K562 (cell line): ENCODE data around the gene PRELID3B. TPM values are rescaled to one million over a fixed set of nuclear protein-coding genes. Genes with fewer than 3 reads are reported as not detected.
A peak's percentile ranks its signal among the peaks of the same experiment; 100 is the strongest.

ENCODE experiments used
- CBFB ChIP-seq: sonication (generic); formaldehyde crosslinking; IDR thresholded peaks from 2 replicates; pipeline ENCODE4 v1.4.0; 2020; ENCODE audit warnings: mild to moderate bottlenecking, missing genetic modification reagents
- CHD1 ChIP-seq: fragments of 200-600 bp; sonication (generic); IDR thresholded peaks from one replicate; pipeline ENCODE4 v1.6.1; 2012; ENCODE audit warnings: mild to moderate bottlenecking, moderate library complexity, low read length, inconsistent platforms
- CREBBP ChIP-seq: IDR thresholded peaks from one replicate; pipeline ENCODE4 v1.6.1; 2012; ENCODE audit warnings: low read depth, mild to moderate bottlenecking, control low read depth, inconsistent platforms, low read length
- EGR1 ChIP-seq: fragments of 450-650 bp; conservative IDR thresholded peaks from 2 replicates; pipeline ENCODE4 v1.6.1; 2017; ENCODE audit warnings: mild to moderate bottlenecking
- FOS ChIP-seq: IDR thresholded peaks from 3 replicates; pipeline ENCODE4 v1.6.1; 2011; ENCODE audit not compliant: insufficient read length; ENCODE audit errors: extremely low read depth
- GTF2B ChIP-seq: IDR thresholded peaks from 2 replicates; pipeline ENCODE4 v1.6.1; 2011; ENCODE audit not compliant: insufficient read length; ENCODE audit errors: extremely low read depth
- HNRNPK ChIP-seq: fragments of 200-400 bp; formaldehyde crosslinking; IDR thresholded peaks from one replicate; pipeline ENCODE4 v1.6.1; 2018; ENCODE audit warnings: mild to moderate bottlenecking, low read depth, low read length; ENCODE audit not compliant: poor library complexity, severe bottlenecking
- ILK ChIP-seq: fragments of 450-650 bp; IDR thresholded peaks from 2 replicates; pipeline ENCODE4 v1.6.1; 2016; ENCODE audit warnings: missing genetic modification characterization, low read depth, mild to moderate bottlenecking, missing compliant biosample characterization, moderate library complexity, borderline replicate concordance
- JUNB ChIP-seq: fragments of 450-650 bp; formaldehyde crosslinking; conservative IDR thresholded peaks from 2 replicates; pipeline ENCODE4 v1.4.0; 2020; ENCODE audit warnings: mild to moderate bottlenecking
- NCOA1 ChIP-seq: fragments of 450-650 bp; IDR thresholded peaks from 2 replicates; pipeline ENCODE4 v1.6.1; 2016; ENCODE audit warnings: low read depth
- NR2C2 ChIP-seq, 2 experiments: fragments of 200-800 bp in 1 of 2; sonication (Bioruptor generic) in 1 of 2; sonication (generic) in 1 of 2; formaldehyde crosslinking in 1 of 2; IDR thresholded peaks; 2 replicates each; pipeline versions ENCODE4 v1.6.1 to v1.8.0; 2016 to 2022; ENCODE audit warnings: mild to moderate bottlenecking in 1 of 2, missing compliant biosample characterization in 1 of 2, missing genetic modification characterization in 1 of 2, missing genetic modification reagents in 1 of 2
- NRF1 ChIP-seq, 2 experiments: fragments of 450-650 bp; IDR thresholded peaks in 1 of 2; conservative IDR thresholded peaks in 1 of 2; 2 replicates each; pipeline ENCODE4 v1.6.1; 2014; ENCODE audit warnings: mild to moderate bottlenecking in 2 of 2
- POLR2G ChIP-seq: fragments of 200-400 bp; formaldehyde crosslinking; IDR thresholded peaks from 2 replicates; pipeline ENCODE4 v1.6.1; 2017; ENCODE audit warnings: low read depth, mild to moderate bottlenecking, antibody characterized with exemption, low read length, moderate library complexity
- SAP30 ChIP-seq: fragments of 200-600 bp; sonication (generic); IDR thresholded peaks from 2 replicates; pipeline ENCODE4 v1.6.1; 2012; ENCODE audit warnings: borderline replicate concordance, low read depth, mild to moderate bottlenecking, moderate library complexity, low read length, control low read depth, inconsistent platforms; ENCODE audit not compliant: insufficient read depth, poor library complexity, severe bottlenecking
- SETDB1 ChIP-seq: IDR thresholded peaks from one replicate; pipeline ENCODE4 v1.6.1; 2012; ENCODE audit warnings: low read length, control low read depth, inconsistent platforms
- TRIM24 ChIP-seq, 2 experiments: fragments of 450-650 bp; IDR thresholded peaks; 2 replicates each; pipeline ENCODE4 v1.6.1; 2016
- ZBTB33 ChIP-seq: sonication (generic); formaldehyde crosslinking; IDR thresholded peaks from 2 replicates; pipeline ENCODE4 v1.8.1; 2023; ENCODE audit warnings: mild to moderate bottlenecking, missing genetic modification reagents
- ZBTB7A ChIP-seq: IDR thresholded peaks from 2 replicates; pipeline ENCODE4 v1.6.1; 2011; ENCODE audit warnings: low read depth, mild to moderate bottlenecking, low read length, moderate library complexity, borderline replicate concordance; ENCODE audit not compliant: control insufficient read depth
- ZBTB9 ChIP-seq: fragments of 450-650 bp; formaldehyde crosslinking; IDR thresholded peaks from 2 replicates; pipeline ENCODE4 v1.4.0; 2020; ENCODE audit warnings: mild to moderate bottlenecking, moderate library complexity
- ZKSCAN8 ChIP-seq: fragments of 200-800 bp; sonication (Bioruptor generic); IDR thresholded peaks from 2 replicates; pipeline ENCODE4 v1.6.1; 2016; ENCODE audit warnings: missing genetic modification characterization, missing compliant biosample characterization
- ZNF41 ChIP-seq: fragments of 250-450 bp; sonication (Bioruptor Pico); conservative IDR thresholded peaks from 2 replicates; pipeline ENCODE4 v1.4.0; 2020; ENCODE audit warnings: mild to moderate bottlenecking
- ZNF75A ChIP-seq: fragments of 450-650 bp; formaldehyde crosslinking; IDR thresholded peaks from 2 replicates; pipeline ENCODE4 v1.4.0; 2020; ENCODE audit warnings: mild to moderate bottlenecking
- polyA plus RNA-seq, 8 experiments: library from polyadenylated mRNA; depleted of rRNA in 4 of 8; stranded (reverse) in 5 of 8; unstranded in 3 of 8; fragments of >200 nt; fragmentation: Nextera tagmentation in 2 of 8; fragmentation: Illumina TruSeq in 1 of 8; extraction: Ambion mirVana in 2 of 8; extraction: Trizol in 1 of 8; gene quantifications; 2 replicates each; pipeline versions ENCODE4 v1.2.1 to v1.2.3, GENCODE V29; 2011 to 2014; ENCODE audit warnings: inconsistent platforms in 1 of 8, missing spikeins in 1 of 8
- total RNA-seq, 7 experiments: library from RNA; depleted of rRNA in 6 of 7; stranded (reverse); fragments of >200 nt in 6 of 7; fragmentation: Illumina TruSeq in 2 of 7; extraction: Trizol in 2 of 7; gene quantifications; 2 replicates each; pipeline versions ENCODE4 v1.2.1 to v1.2.3, GENCODE V29; 2011 to 2021; ENCODE audit warnings: low replicate concordance in 1 of 7
- TF ChIP-seq, protein P1 (sequence below): sonication (generic); formaldehyde crosslinking; IDR thresholded peaks from 2 replicates; pipeline ENCODE4 v1.4.0; 2020; ENCODE audit warnings: mild to moderate bottlenecking, missing genetic modification reagents

Gene PRELID3B
- total and polyA plus RNA-seq, 9 of the 15 experiments (the other 6 are each of a cell fraction or from before 2014, with no cell fraction given): 77.0 to 186 (median 101) TPM

DNA sequence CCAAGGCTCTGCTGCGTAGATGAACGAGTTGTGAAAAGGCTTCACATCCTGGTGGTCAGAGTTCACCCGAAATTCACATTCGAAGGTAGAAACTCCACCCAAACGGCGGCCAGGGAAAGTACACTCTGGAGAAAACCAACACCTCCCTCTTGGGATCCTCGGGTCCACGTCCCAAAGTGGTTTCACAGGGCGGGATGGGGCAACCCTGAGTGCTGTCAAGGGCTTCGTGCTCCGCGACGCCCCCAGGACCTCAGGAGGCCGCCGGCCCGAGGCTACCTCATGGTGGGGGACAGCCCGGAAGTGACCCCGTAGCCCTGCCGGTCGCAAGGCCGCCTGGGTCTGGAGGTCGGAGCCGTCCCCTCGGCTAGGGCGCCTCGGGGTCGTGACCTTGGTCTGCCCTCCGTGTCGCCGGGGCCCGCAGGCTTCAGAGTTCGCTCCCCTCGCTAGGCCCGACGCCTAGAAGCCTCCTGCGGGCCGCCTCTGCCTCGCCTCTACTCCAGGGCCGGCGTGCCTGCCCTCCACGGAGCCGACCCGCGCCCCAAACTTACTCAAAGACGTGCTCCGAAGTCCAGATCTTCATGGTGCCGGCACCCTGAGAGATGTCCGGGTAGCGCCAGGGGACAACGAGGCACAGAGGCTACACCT lies at the start of gene PRELID3B (continued):
- TF ChIP-seq ZBTB33 (CRISPR knock-in tag): peak; percentile 74
- no peak for TF ChIP-seq ILK
- TF ChIP-seq POLR2G: peak; percentile 76
- TF ChIP-seq SETDB1: no peak
- peak; percentile 74 for TF ChIP-seq ZBTB7A
- peak; percentile 72 to 89; a peak in 3 of 4 replicates for TF ChIP-seq TRIM24 (IDR thresholded peaks at IDR 0.05)
- TF ChIP-seq NRF1 (conservative IDR thresholded peaks at IDR 0.05 in 1 of 2, IDR thresholded peaks at IDR 0.05 in 1 of 2): no peak
- no peak for TF ChIP-seq NR2C2 (CRISPR knock-in tag; IDR thresholded peaks at IDR 0.05)
- peak; percentile 93 for TF ChIP-seq NR2C2 (tag; IDR thresholded peaks at IDR 0.05)
- TF ChIP-seq ZBTB9: no peak
- no peak for TF ChIP-seq FOS
- no peak for TF ChIP-seq CREBBP
- no peak for TF ChIP-seq CHD1
- no peak for TF ChIP-seq ZKSCAN8 (CRISPR knock-in tag)
- no peak for TF ChIP-seq GTF2B
- TF ChIP-seq, protein P1, sequence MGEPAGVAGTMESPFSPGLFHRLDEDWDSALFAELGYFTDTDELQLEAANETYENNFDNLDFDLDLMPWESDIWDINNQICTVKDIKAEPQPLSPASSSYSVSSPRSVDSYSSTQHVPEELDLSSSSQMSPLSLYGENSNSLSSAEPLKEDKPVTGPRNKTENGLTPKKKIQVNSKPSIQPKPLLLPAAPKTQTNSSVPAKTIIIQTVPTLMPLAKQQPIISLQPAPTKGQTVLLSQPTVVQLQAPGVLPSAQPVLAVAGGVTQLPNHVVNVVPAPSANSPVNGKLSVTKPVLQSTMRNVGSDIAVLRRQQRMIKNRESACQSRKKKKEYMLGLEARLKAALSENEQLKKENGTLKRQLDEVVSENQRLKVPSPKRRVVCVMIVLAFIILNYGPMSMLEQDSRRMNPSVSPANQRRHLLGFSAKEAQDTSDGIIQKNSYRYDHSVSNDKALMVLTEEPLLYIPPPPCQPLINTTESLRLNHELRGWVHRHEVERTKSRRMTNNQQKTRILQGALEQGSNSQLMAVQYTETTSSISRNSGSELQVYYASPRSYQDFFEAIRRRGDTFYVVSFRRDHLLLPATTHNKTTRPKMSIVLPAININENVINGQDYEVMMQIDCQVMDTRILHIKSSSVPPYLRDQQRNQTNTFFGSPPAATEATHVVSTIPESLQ (CRISPR knock-in tag): peak; percentile 93; the same call in 1 of the 2 replicates
- no peak for TF ChIP-seq CBFB (CRISPR knock-in tag)
- TF ChIP-seq JUNB (CRISPR knock-in tag): no peak
- no peak for TF ChIP-seq NCOA1
- no peak for TF ChIP-seq SAP30
- TF ChIP-seq ZNF75A: no peak
- no peak; the same call in 1 of the 2 replicates for TF ChIP-seq EGR1
- TF ChIP-seq ZNF41 (CRISPR knock-in tag): no peak
- no peak for TF ChIP-seq HNRNPK
